GM23248 (cell line): ENCODE measurements around the gene DLAT. TPM values are rescaled to one million over a fixed set of nuclear protein-coding genes. Genes with fewer than 3 reads are reported as not detected.

ENCODE experiments used
- DNase-seq: peaks from one replicate; pipeline ENCODE4 v3.0.0-alpha.2; 2015
- H2AFZ ChIP-seq: fragments of 200-600 bp; sonication (generic); 2 replicates; pipeline ENCODE4 v1.6.1; 2016; ENCODE audit warnings: antibody characterized with exemption
- H3F3A ChIP-seq: fragments of 200-600 bp; sonication (generic); 2 replicates; pipeline ENCODE4 v1.6.1; 2016; ENCODE audit warnings: mild to moderate bottlenecking, antibody characterized with exemption, mixed run types; ENCODE audit not compliant: insufficient read depth
- H3K27ac ChIP-seq: fragments of 200-600 bp; sonication (generic); 2 replicates; pipeline ENCODE4 v1.5.1; 2016; ENCODE audit warnings: mild to moderate bottlenecking
- H3K27me3 ChIP-seq: fragments of 200-600 bp; sonication (generic); replicated peaks from 2 replicates; pipeline ENCODE4 v1.6.1; 2016; ENCODE audit warnings: mild to moderate bottlenecking; ENCODE audit not compliant: insufficient read depth
- H3K36me3 ChIP-seq: fragments of 200-600 bp; sonication (generic); 2 replicates; pipeline ENCODE4 v1.6.1; 2016; ENCODE audit warnings: low read depth, mild to moderate bottlenecking
- H3K4me1 ChIP-seq: fragments of 200-600 bp; sonication (generic); 2 replicates; pipeline ENCODE4 v1.6.1; 2016; ENCODE audit warnings: mild to moderate bottlenecking; ENCODE audit not compliant: insufficient read depth
- H3K4me2 ChIP-seq: fragments of 200-600 bp; sonication (generic); one replicate; pipeline ENCODE4 v1.6.1; 2016; ENCODE audit warnings: mild to moderate bottlenecking; ENCODE audit not compliant: unreplicated experiment
- H3K4me3 ChIP-seq: fragments of 200-600 bp; sonication (generic); 2 replicates; pipeline ENCODE4 v1.5.1; 2016; ENCODE audit warnings: mild to moderate bottlenecking
- H3K79me2 ChIP-seq: fragments of 200-600 bp; sonication (generic); 2 replicates; pipeline ENCODE4 v1.6.1; 2016; ENCODE audit warnings: mild to moderate bottlenecking; ENCODE audit not compliant: insufficient read depth
- H3K9ac ChIP-seq: fragments of 200-600 bp; sonication (generic); 2 replicates; pipeline ENCODE4 v1.6.1; 2016; ENCODE audit warnings: mild to moderate bottlenecking
- H3K9me2 ChIP-seq: fragments of 200-600 bp; sonication (generic); 2 replicates; pipeline ENCODE4 v1.6.1; 2016; ENCODE audit warnings: mixed run types, mild to moderate bottlenecking, moderate library complexity; ENCODE audit not compliant: insufficient read depth
- H3K9me3 ChIP-seq: fragments of 200-600 bp; sonication (generic); one replicate; pipeline ENCODE4 v1.6.1; 2017; ENCODE audit warnings: low read depth
- H4K20me1 ChIP-seq: fragments of 200-600 bp; sonication (generic); 2 replicates; pipeline ENCODE4 v1.6.0; 2016; ENCODE audit not compliant: insufficient read depth
- EZH2 ChIP-seq: fragments of 200-600 bp; sonication (generic); IDR thresholded peaks from 2 replicates; pipeline ENCODE4 v1.6.1; 2018; ENCODE audit warnings: antibody characterized with exemption, mild to moderate bottlenecking; ENCODE audit not compliant: insufficient read depth, poor library complexity, severe bottlenecking
- EZH2phosphoT487 ChIP-seq: fragments of 200-600 bp; sonication (generic); IDR thresholded peaks from 2 replicates; pipeline ENCODE4 v1.6.1; 2018; ENCODE audit warnings: antibody characterized with exemption, moderate library complexity, mild to moderate bottlenecking, low read depth; ENCODE audit not compliant: insufficient read depth
- WGBS, 2 experiments: methylation state at CpG; one replicate each; pipeline ENCODE4 v1.1.6; 2015 to 2017; ENCODE audit warnings: low lambda C conversion rate in 2 of 2, low coverage in 1 of 2; ENCODE audit errors: missing lambda C conversion rate in 2 of 2; 5-methylcytosine and 5-hydroxymethylcytosine counted together
- in situ Hi-C: fragments of 300-500 bp; cut with MboI; formaldehyde crosslinking; loops from 2 replicates; pipeline ENCODE4 v1.15.0; 2020
- polyA plus RNA-seq: library from polyadenylated mRNA; unstranded; fragments of >200 nt; fragmentation: Nextera tagmentation; extraction: Ambion mirVana; gene quantifications from 2 replicates; pipeline ENCODE4 v1.2.1, GENCODE V29; 2016
- total RNA-seq: library from RNA; depleted of rRNA; stranded (reverse); fragments of >200 nt; shearing (Covaris generic); gene quantifications from 2 replicates; pipeline ENCODE4 v1.2.3, GENCODE V29; 2014; rRNA removed

The DLAT gene
- total RNA-seq (32.3 and 35.7 TPM in 2 replicates), polyA plus RNA-seq (33.4 and 36.0 TPM in 2 replicates)

DNA sequence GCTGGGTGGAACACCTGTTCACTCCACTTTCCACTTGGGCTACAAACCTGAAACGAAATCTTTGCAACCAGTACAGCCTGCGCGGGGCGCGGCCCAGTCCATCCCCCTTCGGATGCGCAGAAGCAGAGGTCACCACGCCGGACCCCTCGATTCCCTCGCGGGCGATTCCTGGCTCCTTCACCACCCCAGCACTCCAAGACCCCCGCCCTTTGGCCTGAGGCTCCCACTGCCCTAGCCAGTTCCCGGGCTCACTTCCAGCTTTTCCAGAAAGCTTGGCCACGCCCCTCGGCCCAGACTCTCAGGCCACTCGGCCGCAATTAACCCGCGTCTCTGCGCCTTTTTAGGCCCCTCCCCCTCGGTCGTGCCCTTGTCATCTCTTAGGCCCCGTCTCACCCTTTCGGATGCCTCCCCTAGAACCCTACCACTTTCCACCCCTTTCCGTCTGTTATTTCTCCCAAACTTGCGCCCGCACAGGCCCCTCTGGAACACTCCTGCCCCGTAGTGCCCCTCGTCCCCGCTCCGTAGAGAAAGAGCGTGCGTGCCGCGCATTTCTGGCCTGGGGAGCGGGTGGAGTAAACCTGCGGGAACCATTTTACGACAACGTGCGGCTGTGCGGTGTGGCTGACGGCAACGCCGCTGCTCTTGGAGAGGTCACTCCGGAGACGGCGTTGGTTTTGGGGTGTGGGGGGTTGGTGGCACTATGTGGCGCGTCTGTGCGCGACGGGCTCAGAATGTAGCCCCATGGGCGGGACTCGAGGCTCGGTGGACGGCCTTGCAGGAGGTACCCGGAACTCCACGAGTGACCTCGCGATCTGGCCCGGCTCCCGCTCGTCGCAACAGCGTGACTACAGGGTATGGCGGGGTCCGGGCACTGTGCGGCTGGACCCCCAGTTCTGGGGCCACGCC is at the start of gene DLAT:
Gene DLAT (plus strand): TSS at position 636 of the 906 bp plus-strand sequence. CDS start 65 bp downstream, at position 701.
- Histone ChIP-seq H3K79me2 (peaks cover 11% of the 10 kb centered on the region), H3K9me3 (no peaks in the 10 kb centered on the region), H3K4me2 (peak within 1 kb of the TSS; percentile 82), H3K27me3 (no peaks in the 10 kb centered on the region), H3K4me3 (peak within 1 kb of the TSS; percentile 94), H3K27ac (peak within 1 kb of the TSS; percentile 50), H3F3A (peaks cover 19% of the 10 kb centered on the region; the same call in 1 of the 2 replicates), H3K9me2 (no peaks in the 10 kb centered on the region), H3K4me1 (0 out of 2 replicates have a peak, but pooled peaks cover 6% of the 10 kb centered on the region), H2AFZ (peak within 1 kb of the TSS; percentile 99), H3K36me3 (peaks cover 5% of the 10 kb centered on the region; the same call in 1 of the 2 replicates), H4K20me1 (no peaks in the 10 kb centered on the region), H3K9ac (peak within 1 kb of the TSS; percentile 86)
- WGBS, 2 experiments: 1% methylated on average over 61 to 68 of the region's 71 CpGs
- TF ChIP-seq EZH2phosphoT487: no peak
- TF ChIP-seq EZH2: no peak
- in situ Hi-C loops: no loop called here
- peak; percentile 90 for DNase-seq

GRCh38 chr11:111976119-111976766 is 49.0 kb upstream of the DLAT start:
- peak overlapping the region; percentile 94 for H2AFZ ChIP-seq
- H3K9me2 ChIP-seq: no peaks in the 10 kb centered on the region
- 0 out of 2 replicates have a peak, but pooled peaks cover 3% of the 10 kb centered on the region for H3K36me3 ChIP-seq
- peaks cover 24% of the 10 kb centered on the region for H3K79me2 ChIP-seq
- H3K27me3 ChIP-seq: no peaks in the 10 kb centered on the region
- H3K9ac ChIP-seq: peak overlapping the region; percentile 88
- no peak for DNase-seq
- peaks cover 30% of the 10 kb centered on the region for H3F3A ChIP-seq
- peaks cover 11% of the 10 kb centered on the region for H3K4me1 ChIP-seq
- no peak overlapping the region for H3K4me3 ChIP-seq
- peak overlapping the region; percentile 22; the same call in 1 of the 2 replicates for H3K27ac ChIP-seq
- peak overlapping the region; percentile 47 for H3K4me2 ChIP-seq
- 58 to 62% methylated on average over 7 of the region's 7 CpGs for WGBS, 2 experiments
- H4K20me1 ChIP-seq: no peaks in the 10 kb centered on the region
- in situ Hi-C loops: no loop called here
- TF ChIP-seq EZH2 (no peak), EZH2phosphoT487 (no peak)
- no peaks in the 10 kb centered on the region for H3K9me3 ChIP-seq

DNA sequence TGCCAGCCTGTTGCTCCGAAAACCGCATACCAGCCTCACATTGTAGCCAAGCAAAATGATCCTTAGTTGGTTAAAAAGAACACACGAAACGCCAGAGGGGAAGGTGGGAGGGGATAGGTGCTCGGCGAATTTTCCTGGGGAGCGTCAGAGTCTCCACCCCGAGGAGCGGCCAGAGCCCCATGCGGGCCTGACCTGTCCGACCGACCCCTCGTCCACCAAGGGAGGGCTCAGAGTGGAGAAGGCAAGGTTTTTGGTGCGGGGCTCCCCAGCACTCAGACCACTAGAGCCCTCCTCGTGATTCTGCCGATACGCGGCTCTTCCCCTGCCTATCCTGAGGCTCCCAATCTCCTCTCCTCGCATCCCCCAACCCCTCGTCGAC is 48.5 kb upstream of the DLAT start:
- no peaks in the 10 kb centered on the region for H3K9me2 ChIP-seq
- peak overlapping the region; percentile 47 for H3K4me2 ChIP-seq
- H3K79me2 ChIP-seq: peaks cover 24% of the 10 kb centered on the region
- H3K4me1 ChIP-seq: peaks cover 11% of the 10 kb centered on the region
- in situ Hi-C loops: no loop called here
- peaks cover 30% of the 10 kb centered on the region for H3F3A ChIP-seq
- H3K27ac ChIP-seq: peak overlapping the region; percentile 22
- no peaks in the 10 kb centered on the region for H3K27me3 ChIP-seq
- H2AFZ ChIP-seq: peak overlapping the region; percentile 94
- no peaks in the 10 kb centered on the region for H4K20me1 ChIP-seq
- no peaks in the 10 kb centered on the region for H3K9me3 ChIP-seq
- H3K4me3 ChIP-seq: peak overlapping the region; percentile 100
- DNase-seq: peak; percentile 52
- H3K9ac ChIP-seq: peak overlapping the region; percentile 88
- TF ChIP-seq EZH2: no peak
- peaks cover 7% of the 10 kb centered on the region; the same call in 1 of the 2 replicates for H3K36me3 ChIP-seq
- WGBS, 2 experiments: 8 to 10% methylated on average over 14 to 21 of the region's 21 CpGs

DNA sequence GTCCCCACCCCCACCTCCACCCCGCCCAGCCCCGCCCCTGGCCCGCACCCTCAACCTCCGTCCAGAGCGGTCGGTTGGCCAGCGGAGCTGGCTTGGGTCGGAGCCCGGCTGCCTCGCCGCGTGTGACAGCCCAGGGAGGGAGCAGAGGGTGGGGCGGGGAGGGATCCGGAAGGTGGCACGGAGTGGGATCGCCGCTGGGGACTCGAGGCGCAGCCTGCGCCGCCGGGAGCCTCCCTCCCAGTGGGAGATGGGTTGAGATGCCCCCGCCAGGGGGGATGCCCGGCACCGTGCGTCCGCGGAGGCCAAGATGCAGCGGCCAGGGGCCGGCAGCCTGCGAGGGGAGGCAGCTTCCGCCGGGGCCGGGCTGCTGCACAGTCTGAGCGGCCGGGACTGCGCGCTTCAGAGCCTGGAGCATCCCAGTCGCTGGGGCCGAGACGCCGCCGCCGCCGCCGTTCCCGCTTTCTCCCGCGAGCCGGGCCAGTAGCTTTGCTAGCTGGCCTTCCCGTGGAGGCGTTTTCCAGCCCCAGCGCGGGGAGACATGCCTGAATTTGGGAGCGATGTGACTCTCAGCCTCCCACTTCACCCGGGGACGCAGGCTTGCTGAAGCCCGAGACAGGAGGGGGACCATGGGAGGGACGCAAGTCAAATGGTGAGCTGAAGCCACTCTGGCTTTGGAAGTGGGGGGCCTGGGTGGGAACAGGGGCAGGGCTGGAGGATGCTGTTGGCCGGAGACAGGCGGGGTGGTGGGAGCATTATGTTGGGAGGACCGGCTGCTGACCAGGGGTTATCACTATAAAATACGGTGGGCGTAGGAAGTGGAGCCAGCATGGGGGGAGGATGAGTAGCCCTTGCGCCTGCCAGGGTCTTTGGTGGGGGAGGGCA is 47.8 kb upstream of the DLAT start:
- WGBS, 2 experiments: 1 to 2% methylated on average over 44 to 65 of the region's 65 CpGs
- Histone ChIP-seq H3F3A (peaks cover 30% of the 10 kb centered on the region), H3K4me3 (peak overlapping the region; percentile 100), H3K4me2 (peak overlapping the region; percentile 96), H3K9me3 (no peaks in the 10 kb centered on the region), H3K79me2 (peaks cover 24% of the 10 kb centered on the region), H3K27me3 (no peaks in the 10 kb centered on the region), H2AFZ (peak overlapping the region; percentile 94), H3K27ac (peak overlapping the region; percentile 62), H3K4me1 (peaks cover 11% of the 10 kb centered on the region), H3K36me3 (peaks cover 7% of the 10 kb centered on the region; the same call in 1 of the 2 replicates), H3K9ac (peak overlapping the region; percentile 88), H4K20me1 (no peaks in the 10 kb centered on the region), H3K9me2 (no peaks in the 10 kb centered on the region)
- peak; percentile 78 for DNase-seq
- in situ Hi-C loops: no loop called here
- TF ChIP-seq EZH2 (no peak), EZH2phosphoT487 (no peak)
